ENCODE results near the gene LPAR3. TPM values are rescaled to one million over a fixed set of nuclear protein-coding genes. Genes with fewer than 3 reads are reported as not detected.

Gene LPAR3
- total RNA-seq, 2 experiments from 2014 or later, result 0.58 to 0.81 TPM

- intact Hi-C loops (cut with micrococcal nuclease), result no loop called here
- H3K27me3 Mint-ChIP-seq, result peaks cover 3% of the 10 kb centered on the region
Observed at GRCh38 chr1:84792421-84792820, 100.6 kb downstream of the LPAR3 start.

GRCh38 chr1:84789014-84789413 lies 104.0 kb downstream of the LPAR3 start:
- intact Hi-C loops (cut with micrococcal nuclease), result no loop called here
- TF ChIP-seq CTCF (IDR thresholded peaks at IDR 0.05), result no peak
- Mint-ChIP-seq H3K36me3 (ENCODE audit: low read depth) (no peaks in the 10 kb centered on the region), H3K27ac (no peak overlapping the region), H3K27me3 (peaks cover 3% of the 10 kb centered on the region), H3K4me1 (ENCODE audit: low read depth) (no peaks in the 10 kb centered on the region), H3K9me3 (peaks cover 2% of the 10 kb centered on the region), H3K4me3 (no peak overlapping the region)
- CTCF ChIA-PET, result interaction anchor here (1.1 to 1.8 kb wide), 4 partner anchors 12 to 146 kb away, joined by 3 to 4 read pairs (median 4); no protein-coding TSS in a partner anchor
- DNase-seq, result no peak
- POLR2A ChIA-PET, result interaction anchor here (0.6 kb wide), 1 partner anchor 455 kb away, joined by 3 read pairs; no protein-coding TSS in a partner anchor
- ATAC-seq, result no peak

More at GRCh38 chr1:84792421-84792820, 100.6 kb downstream of the LPAR3 start:
- ChIA-PET CTCF (interaction anchor here (1.6 to 6.0 kb wide), 3 partner anchors 10 to 20 kb away, joined by 4 to 45 read pairs (median 7); no protein-coding TSS in a partner anchor), POLR2A (no interaction called here)
- no peak overlapping the region for H3K4me3 Mint-ChIP-seq
- no peak for ATAC-seq
- no peak for DNase-seq
- no peak overlapping the region for H3K27ac Mint-ChIP-seq
- peaks cover 2% of the 10 kb centered on the region for H3K9me3 Mint-ChIP-seq
- no peak for TF ChIP-seq CTCF (IDR thresholded peaks at IDR 0.05)
- H3K36me3 Mint-ChIP-seq (ENCODE audit: low read depth), result no peaks in the 10 kb centered on the region
- no peaks in the 10 kb centered on the region for H3K4me1 Mint-ChIP-seq (ENCODE audit: low read depth)

GRCh38 chr1:84785271-84786036 lies 107.6 kb downstream of the LPAR3 start:
- TF ChIP-seq CTCF (IDR thresholded peaks at IDR 0.05), result no peak

GRCh38 chr1:84782881-84783280 lies 110.1 kb downstream of the LPAR3 start:
- intact Hi-C loops (cut with micrococcal nuclease), result loop anchor here (5.0 kb wide), 1 partner anchor 154 kb away; no protein-coding TSS in a partner anchor
- no peak overlapping the region for H3K4me3 Mint-ChIP-seq
- H3K27ac Mint-ChIP-seq, result no peak overlapping the region
- peaks cover 4% of the 10 kb centered on the region for H3K27me3 Mint-ChIP-seq
- no peaks in the 10 kb centered on the region for H3K9me3 Mint-ChIP-seq
- DNase-seq, result no peak
- no peak for TF ChIP-seq CTCF (IDR thresholded peaks at IDR 0.05)
- CTCF ChIA-PET, result interaction anchor here (0.7 to 3.5 kb wide), 49 partner anchors 8 to 841 kb away, joined by 3 to 45 read pairs (median 5); partner anchors contain the start of gene CTBS
- POLR2A ChIA-PET, result interaction anchor here (0.8 kb wide), 1 partner anchor 115 kb away, joined by 3 read pairs; no protein-coding TSS in a partner anchor
- no peaks in the 10 kb centered on the region for H3K36me3 Mint-ChIP-seq (ENCODE audit: low read depth)
- peaks cover 27% of the 10 kb centered on the region for H3K4me1 Mint-ChIP-seq (ENCODE audit: low read depth)
- ATAC-seq, result no peak

More at GRCh38 chr1:84785271-84786036, 107.6 kb downstream of the LPAR3 start:
- H3K36me3 Mint-ChIP-seq (ENCODE audit: low read depth), result no peaks in the 10 kb centered on the region
- H3K27me3 Mint-ChIP-seq, result peaks cover 5% of the 10 kb centered on the region
- H3K9me3 Mint-ChIP-seq, result no peaks in the 10 kb centered on the region
- no peak overlapping the region for H3K27ac Mint-ChIP-seq
- DNase-seq (no peak), ATAC-seq (no peak)
- ChIA-PET CTCF (interaction anchor here (1.0 kb wide), 1 partner anchor 67 kb away, joined by 3 read pairs; no protein-coding TSS in a partner anchor), POLR2A (no interaction called here)
- H3K4me3 Mint-ChIP-seq, result no peak overlapping the region
- intact Hi-C loops (cut with micrococcal nuclease), result no loop called here
- H3K4me1 Mint-ChIP-seq (ENCODE audit: low read depth), result peaks cover 15% of the 10 kb centered on the region
